Mesendoderm (in vitro differentiated cells): Measurements from ENCODE around the gene TLNRD1.

ENCODE experiments used
- DNase-seq: peaks from one replicate; pipeline ENCODE4 v3.0.0; 2013
- H2AK5ac ChIP-seq: 2 replicates; pipeline ENCODE4 v1.6.1; 2013; ENCODE audit warnings: low read length, inconsistent platforms
- H2BK120ac ChIP-seq: 2 replicates; pipeline ENCODE4 v1.6.1; 2013; ENCODE audit warnings: low read depth, mild to moderate bottlenecking, low read length, moderate library complexity, mixed read lengths
- H2BK15ac ChIP-seq: replicated peaks from 2 replicates; pipeline ENCODE4 v1.6.1; 2013; ENCODE audit warnings: low read depth, mild to moderate bottlenecking, moderate library complexity
- H2BK5ac ChIP-seq: 2 replicates; pipeline ENCODE4 v1.6.1; 2013; ENCODE audit warnings: low read length, inconsistent platforms
- H3K18ac ChIP-seq: 2 replicates; pipeline ENCODE4 v1.6.1; 2013; ENCODE audit warnings: mild to moderate bottlenecking, low read length, mixed read lengths
- H3K23ac ChIP-seq: one replicate; pipeline ENCODE4 v1.6.1; 2013; ENCODE audit warnings: low read length
- H3K27ac ChIP-seq: 2 replicates; pipeline ENCODE4 v1.5.1; 2013; ENCODE audit warnings: low read depth, mild to moderate bottlenecking, inconsistent platforms, low read length, moderate library complexity
- H3K27me3 ChIP-seq: 2 replicates; pipeline ENCODE4 v1.6.1; 2013; ENCODE audit warnings: low read length, control low read depth, mild to moderate bottlenecking, inconsistent platforms; ENCODE audit not compliant: insufficient read depth, poor library complexity
- H3K36me3 ChIP-seq: 2 replicates; pipeline ENCODE4 v1.6.1; 2013; ENCODE audit warnings: low read length, inconsistent platforms; ENCODE audit not compliant: control insufficient read depth, insufficient read depth
- H3K4ac ChIP-seq: one replicate; pipeline ENCODE4 v1.6.1; 2013; ENCODE audit warnings: low read depth, mild to moderate bottlenecking, low read length, moderate library complexity
- H3K4me1 ChIP-seq: 2 replicates; pipeline ENCODE4 v1.6.1; 2013; ENCODE audit warnings: low read depth, low read length, inconsistent platforms; ENCODE audit not compliant: control insufficient read depth
- H3K4me2 ChIP-seq: 2 replicates; pipeline ENCODE4 v1.6.1; 2013; ENCODE audit warnings: low read length
- H3K4me3 ChIP-seq: 2 replicates; pipeline ENCODE4 v1.5.1; 2013; ENCODE audit warnings: mild to moderate bottlenecking, low read length
- H3K56ac ChIP-seq: one replicate; pipeline ENCODE4 v1.6.1; 2013; ENCODE audit warnings: low read length
- H3K79me1 ChIP-seq: 2 replicates; pipeline ENCODE4 v1.6.1; 2013; ENCODE audit warnings: low read length, inconsistent platforms
- H3K79me2 ChIP-seq: 2 replicates; pipeline ENCODE4 v1.6.1; 2013; ENCODE audit warnings: mild to moderate bottlenecking, low read length; ENCODE audit not compliant: control insufficient read depth, insufficient read depth
- H3K9ac ChIP-seq: 2 replicates; pipeline ENCODE4 v1.6.1; 2013; ENCODE audit warnings: low read length, inconsistent platforms
- H4K5ac ChIP-seq: one replicate; pipeline ENCODE4 v1.6.1; 2013; ENCODE audit warnings: low read length
- H4K8ac ChIP-seq: one replicate; pipeline ENCODE4 v1.6.1; 2013; ENCODE audit warnings: low read depth, mild to moderate bottlenecking, control low read depth, low read length, moderate library complexity
- WGBS: extraction: QIAGEN DNeasy Blood & Tissue Kit; methylation state at CpG from one replicate; pipeline ENCODE4 v1.1.7; 2013; ENCODE audit warnings: low lambda C conversion rate, missing lambda C conversion rate; ENCODE audit not compliant: insufficient coverage; ENCODE audit errors: extremely low coverage; 5-methylcytosine and 5-hydroxymethylcytosine counted together

Gene TLNRD1

DNA sequence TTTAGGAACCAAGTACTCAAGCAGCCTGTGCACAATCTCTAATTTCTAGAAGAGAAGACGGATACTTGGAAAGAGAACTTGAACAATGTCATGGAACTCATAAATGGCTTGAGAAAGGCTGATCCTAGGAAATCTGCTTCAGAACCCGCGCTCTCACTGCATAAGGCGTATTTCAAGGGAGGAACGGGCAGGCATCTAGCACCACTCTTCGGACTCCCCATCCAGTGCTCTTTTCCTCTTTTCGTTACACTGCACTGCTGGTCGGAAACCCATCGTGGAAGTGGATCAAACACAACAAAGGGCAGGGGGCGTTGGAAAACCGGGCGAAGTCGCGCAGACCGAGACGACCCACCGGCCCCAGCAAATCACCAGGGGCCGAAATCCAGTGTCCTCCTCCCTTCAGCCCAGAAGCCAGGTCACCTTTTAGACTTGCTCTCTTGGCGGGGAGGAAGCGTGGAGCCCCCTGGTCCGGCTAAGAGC is 539 bp upstream of the TLNRD1 start:
- peaks cover 4% of the 10 kb centered on the region for H3K4me1 ChIP-seq
- H3K4me2 ChIP-seq: peak overlapping the region; percentile 42
- peak overlapping the region; percentile 73 for H2BK5ac ChIP-seq
- no peak overlapping the region for H2BK120ac ChIP-seq
- peaks cover 14% of the 10 kb centered on the region for H3K79me2 ChIP-seq
- no peak for DNase-seq
- peak overlapping the region; percentile 71 for H3K18ac ChIP-seq
- H3K27ac ChIP-seq: peak overlapping the region; percentile 78
- peak overlapping the region; percentile 100 for H4K8ac ChIP-seq
- H3K23ac ChIP-seq: no peak overlapping the region
- peak overlapping the region; percentile 94 for H3K56ac ChIP-seq
- no peak overlapping the region for H2AK5ac ChIP-seq
- H2BK15ac ChIP-seq: no peak overlapping the region
- peak overlapping the region; percentile 23 for H3K4ac ChIP-seq
- H4K5ac ChIP-seq: no peak overlapping the region
- no peaks in the 10 kb centered on the region for H3K27me3 ChIP-seq
- H3K36me3 ChIP-seq: no peaks in the 10 kb centered on the region
- no CpG with 5 or more reads among the region's 21 CpGs for WGBS
- peak overlapping the region; percentile 26 for H3K4me3 ChIP-seq
- peak overlapping the region; percentile 92 for H3K9ac ChIP-seq
- peaks cover 10% of the 10 kb centered on the region for H3K79me1 ChIP-seq

GRCh38 chr15:81001152-81002008 is 657 bp downstream of the TLNRD1 start:
- H3K56ac ChIP-seq: peak overlapping the region; percentile 90
- H3K79me2 ChIP-seq: peaks cover 15% of the 10 kb centered on the region
- peak overlapping the region; percentile 98 for H3K18ac ChIP-seq
- no peak overlapping the region for H2BK120ac ChIP-seq
- no peak overlapping the region for H4K5ac ChIP-seq
- peak overlapping the region; percentile 74 for H3K4me3 ChIP-seq
- H3K4ac ChIP-seq: peak overlapping the region; percentile 90
- H3K27me3 ChIP-seq: no peaks in the 10 kb centered on the region
- no peak overlapping the region for H2BK15ac ChIP-seq
- peaks cover 10% of the 10 kb centered on the region for H3K79me1 ChIP-seq
- peak overlapping the region; percentile 92 for H3K9ac ChIP-seq
- H2BK5ac ChIP-seq: peak overlapping the region; percentile 59
- H3K36me3 ChIP-seq: no peaks in the 10 kb centered on the region
- WGBS: no CpG with 5 or more reads among the region's 110 CpGs
- H3K23ac ChIP-seq: peak overlapping the region; percentile 24
- no peak overlapping the region for H2AK5ac ChIP-seq
- peaks cover 4% of the 10 kb centered on the region for H3K4me1 ChIP-seq
- peak; percentile 68 for DNase-seq
- peak overlapping the region; percentile 96 for H3K27ac ChIP-seq
- peak overlapping the region; percentile 67 for H4K8ac ChIP-seq
- H3K4me2 ChIP-seq: peak overlapping the region; percentile 48

- H3K36me3 ChIP-seq: no peaks in the 10 kb centered on the region
- peak overlapping the region; percentile 98 for H3K18ac ChIP-seq
- no peak for DNase-seq
- no peak overlapping the region for H2BK15ac ChIP-seq
- H2AK5ac ChIP-seq: no peak overlapping the region
- H4K5ac ChIP-seq: no peak overlapping the region
- H3K9ac ChIP-seq: peak overlapping the region; percentile 92
- H3K4me1 ChIP-seq: peaks cover 4% of the 10 kb centered on the region
- no peaks in the 10 kb centered on the region for H3K27me3 ChIP-seq
- no peak overlapping the region for H3K27ac ChIP-seq
- H3K56ac ChIP-seq: peak overlapping the region; percentile 90
- peak overlapping the region; percentile 48 for H3K4me2 ChIP-seq
- peak overlapping the region; percentile 74 for H3K4me3 ChIP-seq
- H3K79me1 ChIP-seq: peaks cover 10% of the 10 kb centered on the region
- H3K79me2 ChIP-seq: peaks cover 15% of the 10 kb centered on the region
- H3K4ac ChIP-seq: peak overlapping the region; percentile 90
- H4K8ac ChIP-seq: no peak overlapping the region
- H2BK120ac ChIP-seq: no peak overlapping the region
- no peak overlapping the region for H2BK5ac ChIP-seq
- no CpG with 5 or more reads among the region's 42 CpGs for WGBS
- no peak overlapping the region for H3K23ac ChIP-seq
Observed at GRCh38 chr15:81002009-81002330, 1.2 kb downstream of the TLNRD1 start.

GRCh38 chr15:81002331-81003096 is 1.8 kb downstream of the TLNRD1 start:
- Histone ChIP-seq H2BK5ac (no peak overlapping the region), H3K79me1 (peaks cover 11% of the 10 kb centered on the region), H2AK5ac (no peak overlapping the region), H3K79me2 (peaks cover 15% of the 10 kb centered on the region), H3K36me3 (no peaks in the 10 kb centered on the region), H3K27ac (no peak overlapping the region), H3K56ac (peak overlapping the region; percentile 90), H3K4me3 (peak overlapping the region; percentile 74), H2BK15ac (no peak overlapping the region), H4K5ac (no peak overlapping the region), H3K18ac (no peak overlapping the region), H3K27me3 (no peaks in the 10 kb centered on the region), H3K23ac (peak overlapping the region; percentile 89), H3K4ac (peak overlapping the region; percentile 90), H2BK120ac (no peak overlapping the region), H4K8ac (no peak overlapping the region), H3K4me1 (peaks cover 4% of the 10 kb centered on the region), H3K4me2 (peak overlapping the region; percentile 48), H3K9ac (peak overlapping the region; percentile 92)
- peak; percentile 50 for DNase-seq
- WGBS: no CpG with 5 or more reads among the region's 89 CpGs

- DNase-seq: no peak
- Histone ChIP-seq H3K79me2 (peaks cover 15% of the 10 kb centered on the region), H3K23ac (peak overlapping the region; percentile 89), H3K27me3 (no peaks in the 10 kb centered on the region), H3K79me1 (peaks cover 13% of the 10 kb centered on the region), H2BK120ac (no peak overlapping the region), H3K9ac (peak overlapping the region; percentile 92), H3K18ac (no peak overlapping the region), H3K4ac (no peak overlapping the region), H4K5ac (no peak overlapping the region), H4K8ac (no peak overlapping the region), H3K4me2 (peak overlapping the region; percentile 48), H3K36me3 (no peaks in the 10 kb centered on the region), H2BK15ac (no peak overlapping the region), H3K4me1 (peaks cover 4% of the 10 kb centered on the region), H2BK5ac (no peak overlapping the region), H3K56ac (peak overlapping the region; percentile 90), H3K27ac (no peak overlapping the region), H2AK5ac (no peak overlapping the region), H3K4me3 (no peak overlapping the region)
- WGBS: no CpG with 5 or more reads among the region's 19 CpGs
Observed at GRCh38 chr15:81003097-81003350, 2.3 kb downstream of the TLNRD1 start.
